ENCODE measurements around the gene CACNA2D3. TPM values are rescaled to one million over a fixed set of nuclear protein-coding genes. Genes with fewer than 3 reads are reported as not detected.

CACNA2D3 gene
- total RNA-seq, 1 donor from 2014 or later = 0.29 TPM

- Mint-ChIP-seq H3K4me1 (ENCODE audit: low read depth) (peaks cover 4% of the 10 kb centered on the region), H3K4me3 (ENCODE audit: low read depth) (no peak overlapping the region), H3K36me3 (ENCODE audit: insufficient read depth) (no peaks in the 10 kb centered on the region), H3K27ac (no peak overlapping the region), H3K9me3 (ENCODE audit: low read depth) (no peaks in the 10 kb centered on the region), H3K27me3 (peaks cover 3% of the 10 kb centered on the region)
- no peak for TF ChIP-seq CTCF (IDR thresholded peaks at IDR 0.05; ENCODE audit: unreplicated experiment)
- DNase-seq (ENCODE audit: low spot score, unreplicated experiment) = no peak
These were observed 642.6 kb downstream of the CACNA2D3 start for GRCh38 chr3:54764911-54765310.

GRCh38 chr3:54771050-54771449, 648.7 kb downstream of the CACNA2D3 start:
- Mint-ChIP-seq H3K36me3 (ENCODE audit: insufficient read depth) (no peaks in the 10 kb centered on the region), H3K4me1 (ENCODE audit: low read depth) (peaks cover 4% of the 10 kb centered on the region), H3K4me3 (ENCODE audit: low read depth) (no peak overlapping the region), H3K9me3 (ENCODE audit: low read depth) (no peaks in the 10 kb centered on the region), H3K27ac (no peak overlapping the region), H3K27me3 (peaks cover 3% of the 10 kb centered on the region)
- DNase-seq (ENCODE audit: low spot score, unreplicated experiment) = no peak
- no peak for TF ChIP-seq CTCF (IDR thresholded peaks at IDR 0.05; ENCODE audit: unreplicated experiment)

- peaks cover 4% of the 10 kb centered on the region for H3K4me1 Mint-ChIP-seq (ENCODE audit: low read depth)
- no peak for TF ChIP-seq CTCF (IDR thresholded peaks at IDR 0.05; ENCODE audit: unreplicated experiment)
- H3K36me3 Mint-ChIP-seq (ENCODE audit: insufficient read depth) = no peaks in the 10 kb centered on the region
- peaks cover 3% of the 10 kb centered on the region for H3K27me3 Mint-ChIP-seq
- no peak for DNase-seq (ENCODE audit: low spot score, unreplicated experiment)
- H3K4me3 Mint-ChIP-seq (ENCODE audit: low read depth) = no peak overlapping the region
- no peak overlapping the region for H3K27ac Mint-ChIP-seq
- H3K9me3 Mint-ChIP-seq (ENCODE audit: low read depth) = no peaks in the 10 kb centered on the region
These were observed 649.7 kb downstream of the CACNA2D3 start for GRCh38 chr3:54772051-54772450.

- H3K27ac Mint-ChIP-seq = no peak overlapping the region
- H3K4me3 Mint-ChIP-seq (ENCODE audit: low read depth) = no peak overlapping the region
- H3K27me3 Mint-ChIP-seq = peaks cover under 1% of the 10 kb centered on the region
- H3K9me3 Mint-ChIP-seq (ENCODE audit: low read depth) = no peaks in the 10 kb centered on the region
- H3K36me3 Mint-ChIP-seq (ENCODE audit: insufficient read depth) = no peaks in the 10 kb centered on the region
- DNase-seq (ENCODE audit: low spot score, unreplicated experiment) = no peak
- no peak for TF ChIP-seq CTCF (IDR thresholded peaks at IDR 0.05; ENCODE audit: unreplicated experiment)
- H3K4me1 Mint-ChIP-seq (ENCODE audit: low read depth) = peaks cover 4% of the 10 kb centered on the region
These were observed 650.4 kb downstream of the CACNA2D3 start for GRCh38 chr3:54772746-54773145.

GRCh38 chr3:54773271-54773670, 650.9 kb downstream of the CACNA2D3 start:
- H3K27ac Mint-ChIP-seq = no peak overlapping the region
- no peaks in the 10 kb centered on the region for H3K27me3 Mint-ChIP-seq
- H3K36me3 Mint-ChIP-seq (ENCODE audit: insufficient read depth) = no peaks in the 10 kb centered on the region
- H3K4me3 Mint-ChIP-seq (ENCODE audit: low read depth) = no peak overlapping the region
- no peaks in the 10 kb centered on the region for H3K9me3 Mint-ChIP-seq (ENCODE audit: low read depth)
- DNase-seq (ENCODE audit: low spot score, unreplicated experiment) = no peak
- peaks cover 4% of the 10 kb centered on the region for H3K4me1 Mint-ChIP-seq (ENCODE audit: low read depth)
- TF ChIP-seq CTCF (IDR thresholded peaks at IDR 0.05; ENCODE audit: unreplicated experiment) = no peak
